Liver (tissue), 9 donors: ENCODE measurements around the gene CHMP3. TPM values are rescaled to one million over a fixed set of nuclear protein-coding genes. Genes with fewer than 3 reads are reported as not detected.

Experiments
- DNase-seq: peaks from one replicate; pipeline ENCODE4 v3.0.0-alpha.2; 2017; ENCODE audit warnings: low spot score
- H3K27ac ChIP-seq, 2 donors: one replicate each; pipeline ENCODE4 v1.7.0; 2013; ENCODE audit warnings: inconsistent platforms in 2 of 2, low read length in 2 of 2, control low read depth in 1 of 2, low read depth in 1 of 2, mild to moderate bottlenecking in 1 of 2
- H3K27me3 ChIP-seq, 4 donors: one replicate each; pipeline versions ENCODE4 v1.6.1 to v1.7.0; 2013; ENCODE audit warnings: low read length in 3 of 4, inconsistent platforms in 1 of 4, mild to moderate bottlenecking in 1 of 4, moderate library complexity in 1 of 4; ENCODE audit not compliant: control insufficient read depth in 4 of 4, insufficient read depth in 4 of 4
- H3K36me3 ChIP-seq, 4 donors: one replicate each; pipeline versions ENCODE4 v1.6.1 to v1.7.0; 2013; ENCODE audit warnings: low read length in 3 of 4, mild to moderate bottlenecking in 3 of 4, low read depth in 1 of 4, moderate library complexity in 1 of 4; ENCODE audit not compliant: control insufficient read depth in 4 of 4, insufficient read depth in 3 of 4
- H3K4me1 ChIP-seq, 4 donors: one replicate each; pipeline versions ENCODE4 v1.6.1 to v1.7.0; 2013; ENCODE audit warnings: low read length in 3 of 4, mild to moderate bottlenecking in 3 of 4, moderate library complexity in 1 of 4; ENCODE audit not compliant: control insufficient read depth in 4 of 4, insufficient read depth in 4 of 4
- H3K4me3 ChIP-seq, 3 donors: one replicate each; pipeline versions ENCODE4 v1.6.1 to v1.7.0; 2013; ENCODE audit warnings: low read length in 3 of 3, control low read depth in 1 of 3, low read depth in 1 of 3, mild to moderate bottlenecking in 1 of 3
- H3K9ac ChIP-seq, 2 donors: one replicate each; pipeline ENCODE4 v1.7.0; 2013; ENCODE audit warnings: low read length in 2 of 2, mild to moderate bottlenecking in 2 of 2, moderate library complexity in 2 of 2, control low read depth in 1 of 2, low read depth in 1 of 2
- H3K9me3 ChIP-seq, 4 donors: one replicate each; pipeline versions ENCODE4 v1.6.1 to v1.7.0; 2013; ENCODE audit warnings: low read length in 3 of 4; ENCODE audit not compliant: control insufficient read depth in 4 of 4
- ATF3 ChIP-seq: IDR thresholded peaks from 2 replicates; pipeline ENCODE4 v1.6.1; 2016; ENCODE audit warnings: antibody characterized with exemption
- CTCF ChIP-seq: fragments of 150-350 bp; IDR thresholded peaks from 2 replicates; pipeline ENCODE4 v1.5.1; 2017; ENCODE audit warnings: improper control_type of control experiment, low read depth, low read length; ENCODE audit not compliant: missing input control
- EGR1 ChIP-seq, 2 donors: IDR thresholded peaks; 2 replicates each; pipeline ENCODE4 v1.6.1; 2016 to 2018; ENCODE audit warnings: antibody characterized with exemption in 2 of 2, low read depth in 2 of 2
- FOXA1 ChIP-seq: IDR thresholded peaks from 2 replicates; pipeline ENCODE4 v1.6.1; 2016; ENCODE audit warnings: antibody characterized with exemption
- FOXA2 ChIP-seq: IDR thresholded peaks from 2 replicates; pipeline ENCODE4 v1.6.1; 2016; ENCODE audit warnings: antibody characterized with exemption
- HNF4A ChIP-seq, 2 donors: conservative IDR thresholded peaks; 2 replicates each; pipeline ENCODE4 v1.6.1; 2016; ENCODE audit warnings: antibody characterized with exemption in 2 of 2, mild to moderate bottlenecking in 2 of 2
- HNF4G ChIP-seq: IDR thresholded peaks from 2 replicates; pipeline ENCODE4 v1.6.1; 2016; ENCODE audit warnings: antibody characterized with exemption
- JUND ChIP-seq, 2 donors: IDR thresholded peaks; 2 replicates each; pipeline ENCODE4 v1.6.1; 2016; ENCODE audit warnings: antibody characterized with exemption in 2 of 2
- MAX ChIP-seq: IDR thresholded peaks from 2 replicates; pipeline ENCODE4 v1.6.1; 2016; ENCODE audit warnings: antibody characterized with exemption
- RAD21 ChIP-seq, 2 donors: IDR thresholded peaks; 2 replicates each; pipeline ENCODE4 v1.6.1; 2016; ENCODE audit warnings: antibody characterized with exemption in 2 of 2, mild to moderate bottlenecking in 2 of 2
- RXRA ChIP-seq, 2 donors: IDR thresholded peaks; 2 replicates each; pipeline ENCODE4 v1.6.1; 2017 to 2018; ENCODE audit warnings: antibody characterized with exemption in 2 of 2, mild to moderate bottlenecking in 1 of 2
- SP1 ChIP-seq: IDR thresholded peaks from 2 replicates; pipeline ENCODE4 v1.6.1; 2018; ENCODE audit warnings: antibody characterized with exemption, mild to moderate bottlenecking
- TAF1 ChIP-seq: conservative IDR thresholded peaks from 2 replicates; pipeline ENCODE4 v1.6.1; 2016; ENCODE audit warnings: antibody characterized with exemption, mild to moderate bottlenecking
- WGBS: extraction: QIAGEN DNeasy Blood & Tissue Kit; methylation state at CpG from one replicate; pipeline ENCODE4 v1.1.7; 2013; 5-methylcytosine and 5-hydroxymethylcytosine counted together
- polyA plus RNA-seq, 2 donors: library from polyadenylated mRNA; stranded (reverse) in 1 of 2; unstranded in 1 of 2; fragments of 200-250 nt in 1 of 2; fragments of >200 nt in 1 of 2; fragmentation: Nextera tagmentation in 1 of 2; extraction: Ambion mirVana in 1 of 2; gene quantifications; one replicate each; pipeline versions ENCODE4 v1.2.1 to v1.2.3, GENCODE V29; 2013 to 2015
- total RNA-seq, 2 donors: library from RNA; depleted of rRNA; stranded (reverse); fragments of >200 nt; gene quantifications; one replicate each; pipeline ENCODE4 v1.2.3, GENCODE V29; 2014
- TF ChIP-seq, protein P1 (sequence below): IDR thresholded peaks from 2 replicates; pipeline ENCODE4 v1.6.1; 2016; ENCODE audit warnings: antibody characterized with exemption, mild to moderate bottlenecking
- donor health status: healthy.
- donor health status: healthy.
- donor health status: healthy.
- donor health status: healthy.
- donor health status: healthy.

Gene CHMP3
- total and polyA plus RNA-seq, 4 donors: 20.6 to 25.1 (median 24.0) TPM

DNA sequence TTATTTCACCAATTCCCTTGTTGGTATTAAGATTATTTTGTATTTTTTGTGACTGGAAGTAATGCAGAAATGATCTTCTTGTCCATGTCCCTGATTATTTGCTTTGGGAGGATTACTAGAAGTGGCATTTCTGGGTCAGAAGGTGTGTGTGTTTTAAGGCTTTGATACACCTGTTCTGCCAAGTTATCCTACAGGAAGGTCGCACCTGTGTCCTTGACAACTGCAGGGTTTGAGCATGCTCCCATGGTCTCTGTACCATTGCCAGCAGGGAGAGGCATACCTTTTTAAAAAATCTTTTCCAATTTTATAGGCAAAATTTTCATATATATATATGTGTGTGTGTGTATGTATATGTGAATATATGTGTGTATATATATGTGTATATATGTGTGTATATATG lies 92.4 kb downstream of the CHMP3 start:
- TF ChIP-seq, protein P1, sequence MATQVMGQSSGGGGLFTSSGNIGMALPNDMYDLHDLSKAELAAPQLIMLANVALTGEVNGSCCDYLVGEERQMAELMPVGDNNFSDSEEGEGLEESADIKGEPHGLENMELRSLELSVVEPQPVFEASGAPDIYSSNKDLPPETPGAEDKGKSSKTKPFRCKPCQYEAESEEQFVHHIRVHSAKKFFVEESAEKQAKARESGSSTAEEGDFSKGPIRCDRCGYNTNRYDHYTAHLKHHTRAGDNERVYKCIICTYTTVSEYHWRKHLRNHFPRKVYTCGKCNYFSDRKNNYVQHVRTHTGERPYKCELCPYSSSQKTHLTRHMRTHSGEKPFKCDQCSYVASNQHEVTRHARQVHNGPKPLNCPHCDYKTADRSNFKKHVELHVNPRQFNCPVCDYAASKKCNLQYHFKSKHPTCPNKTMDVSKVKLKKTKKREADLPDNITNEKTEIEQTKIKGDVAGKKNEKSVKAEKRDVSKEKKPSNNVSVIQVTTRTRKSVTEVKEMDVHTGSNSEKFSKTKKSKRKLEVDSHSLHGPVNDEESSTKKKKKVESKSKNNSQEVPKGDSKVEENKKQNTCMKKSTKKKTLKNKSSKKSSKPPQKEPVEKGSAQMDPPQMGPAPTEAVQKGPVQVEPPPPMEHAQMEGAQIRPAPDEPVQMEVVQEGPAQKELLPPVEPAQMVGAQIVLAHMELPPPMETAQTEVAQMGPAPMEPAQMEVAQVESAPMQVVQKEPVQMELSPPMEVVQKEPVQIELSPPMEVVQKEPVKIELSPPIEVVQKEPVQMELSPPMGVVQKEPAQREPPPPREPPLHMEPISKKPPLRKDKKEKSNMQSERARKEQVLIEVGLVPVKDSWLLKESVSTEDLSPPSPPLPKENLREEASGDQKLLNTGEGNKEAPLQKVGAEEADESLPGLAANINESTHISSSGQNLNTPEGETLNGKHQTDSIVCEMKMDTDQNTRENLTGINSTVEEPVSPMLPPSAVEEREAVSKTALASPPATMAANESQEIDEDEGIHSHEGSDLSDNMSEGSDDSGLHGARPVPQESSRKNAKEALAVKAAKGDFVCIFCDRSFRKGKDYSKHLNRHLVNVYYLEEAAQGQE: no peak
- TF ChIP-seq FOXA1: no peak
- TF ChIP-seq SP1: no peak
- TF ChIP-seq MAX: no peak
- no peak for TF ChIP-seq RXRA (IDR thresholded peaks at IDR 0.05)
- no peak for TF ChIP-seq ATF3
- TF ChIP-seq HNF4A (conservative IDR thresholded peaks at IDR 0.05): no peak
- TF ChIP-seq EGR1 (IDR thresholded peaks at IDR 0.05; ENCODE audit: low read depth in 2 of 2): no peak
- TF ChIP-seq FOXA2: no peak
- peaks cover 16 to 43% (median 41%) of the 10 kb centered on the region in 4 donors for H3K36me3 ChIP-seq
- H3K27ac ChIP-seq: no peak overlapping the region

GRCh38 chr2:86468162-86469033 lies 94.8 kb downstream of the CHMP3 start:
- no peak for TF ChIP-seq EGR1 (IDR thresholded peaks at IDR 0.05; ENCODE audit: low read depth in 2 of 2)
- TF ChIP-seq HNF4G: no peak
- TF ChIP-seq RXRA (IDR thresholded peaks at IDR 0.05): no peak
- no peak overlapping the region for H3K27ac ChIP-seq
- H3K4me1 ChIP-seq: peaks cover 0 to 3% (median 0%) of the 10 kb centered on the region in 4 donors
- no peak for DNase-seq
- H3K36me3 ChIP-seq: peaks cover 14 to 54% (median 52%) of the 10 kb centered on the region in 4 donors
- no peaks in the 10 kb centered on the region for H3K27me3 ChIP-seq
- no peak overlapping the region for H3K4me3 ChIP-seq
- H3K9ac ChIP-seq: no peak overlapping the region
- no peaks in the 10 kb centered on the region for H3K9me3 ChIP-seq
- 91% methylated on average over 7 of the region's 7 CpGs for WGBS

More for the DNA sequence above, 92.4 kb downstream of the CHMP3 start:
- 55% methylated on average over 1 of the region's 1 CpG for WGBS
- H3K27me3 ChIP-seq: no peaks in the 10 kb centered on the region
- H3K4me1 ChIP-seq: peaks cover 0 to 3% (median 0%) of the 10 kb centered on the region in 4 donors
- no peaks in the 10 kb centered on the region for H3K9me3 ChIP-seq
- DNase-seq: no peak
- H3K9ac ChIP-seq: no peak overlapping the region
- no peak overlapping the region for H3K4me3 ChIP-seq

DNA sequence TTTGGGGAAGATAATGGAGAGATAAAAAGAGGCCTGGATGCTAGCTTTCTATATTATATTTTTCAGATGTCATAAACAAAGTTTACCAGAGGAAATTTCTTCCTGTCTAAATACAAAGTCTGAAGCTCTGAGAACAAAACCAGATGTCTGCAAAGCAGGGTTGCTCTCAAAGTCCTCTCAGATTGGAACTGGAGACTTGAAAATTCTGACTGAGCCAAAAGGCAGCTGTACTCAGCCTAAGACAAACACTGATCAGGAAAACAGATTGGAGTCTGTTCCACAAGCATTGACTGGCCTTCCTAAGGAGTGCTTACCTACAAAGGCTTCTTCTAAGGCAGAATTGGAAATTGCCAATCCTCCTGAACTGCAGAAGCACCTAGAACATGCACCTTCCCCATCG lies 96.9 kb downstream of the CHMP3 start:
- Histone ChIP-seq H3K27ac (no peak overlapping the region), H3K9me3 (no peaks in the 10 kb centered on the region), H3K27me3 (no peaks in the 10 kb centered on the region), H3K36me3 (peaks cover 11 to 66% (median 56%) of the 10 kb centered on the region in 4 donors), H3K4me1 (peaks cover 0 to 3% (median 0%) of the 10 kb centered on the region in 4 donors), H3K9ac (no peak overlapping the region), H3K4me3 (no peak overlapping the region)
- 92% methylated on average over 1 of the region's 1 CpG for WGBS
- TF ChIP-seq RAD21 (IDR thresholded peaks at IDR 0.05) (no peak), SP1 (no peak), TAF1 (no peak), RXRA (IDR thresholded peaks at IDR 0.05) (no peak), MAX (no peak), CTCF (no peak), ATF3 (no peak), HNF4A (conservative IDR thresholded peaks at IDR 0.05) (no peak), FOXA2 (no peak), JUND (IDR thresholded peaks at IDR 0.05) (no peak)
- TF ChIP-seq, protein P1: no peak
- DNase-seq: no peak
